WTC11 (cell line): ENCODE results near the gene BBOF1. TPM values are rescaled to one million over a fixed set of nuclear protein-coding genes. Genes with fewer than 3 reads are reported as not detected.

Experiments used
- ATAC-seq: fragments of 200-7000 bp; cut with Tn5 transposase; 2 replicates; pipeline ENCODE4 v1.10.0; 2021; ENCODE audit warnings: mild to moderate bottlenecking, moderate library complexity
- CTCF ChIA-PET: fragments of 300-600 bp; sonication (Branson Sonifier 250); formaldehyde crosslinking; loops from one replicate; lab custom pipeline; 2021; ENCODE audit warnings: antibody characterized with exemption; lab: Charles Lee
- POLR2A ChIA-PET: fragments of 350-600 bp; sonication (Branson Sonifier 250); formaldehyde crosslinking; loops from one replicate; lab custom pipeline; 2021; ENCODE audit warnings: antibody characterized with exemption; lab: Charles Lee
- DNase-seq: peaks from one replicate; pipeline ENCODE4 v3.0.0; 2021; ENCODE audit warnings: low spot score
- H3K27ac Mint-ChIP-seq: 2 replicates; pipeline ENCODE4 v1.8.0; 2021; ENCODE audit warnings: mixed read lengths
- H3K27me3 Mint-ChIP-seq: 2 replicates; pipeline ENCODE4 v1.8.0; 2021; ENCODE audit warnings: low read depth, mild to moderate bottlenecking, moderate library complexity, mixed read lengths
- H3K36me3 Mint-ChIP-seq: 2 replicates; pipeline ENCODE4 v1.8.0; 2021; ENCODE audit warnings: mixed read lengths
- H3K4me1 Mint-ChIP-seq: 2 replicates; pipeline ENCODE4 v1.8.0; 2022; ENCODE audit warnings: mixed read lengths
- H3K4me3 Mint-ChIP-seq: 2 replicates; pipeline ENCODE4 v1.8.0; 2021; ENCODE audit warnings: mild to moderate bottlenecking, moderate library complexity, mixed read lengths
- H3K9me3 Mint-ChIP-seq: 2 replicates; pipeline ENCODE4 v1.8.0; 2021; ENCODE audit warnings: mixed read lengths
- ARID4B ChIP-seq: sonication (generic); formaldehyde crosslinking; IDR thresholded peaks from 2 replicates; pipeline ENCODE4 v1.8.0; 2023; ENCODE audit warnings: missing genetic modification reagents, mild to moderate bottlenecking, borderline replicate concordance
- ATF6 ChIP-seq: sonication (generic); formaldehyde crosslinking; IDR thresholded peaks from 2 replicates; pipeline ENCODE4 v1.8.1; 2023; ENCODE audit warnings: mild to moderate bottlenecking, missing genetic modification reagents
- CDX4 ChIP-seq: fragments of 250-450 bp; sonication (Bioruptor Pico); IDR thresholded peaks from 2 replicates; pipeline ENCODE4 v1.9.0; 2021; ENCODE audit warnings: moderate library complexity, mild to moderate bottlenecking, inconsistent platforms, borderline replicate concordance
- ETV6 ChIP-seq: sonication (generic); formaldehyde crosslinking; IDR thresholded peaks from 2 replicates; pipeline ENCODE4 v1.8.1; 2022; ENCODE audit warnings: mild to moderate bottlenecking, missing genetic modification reagents
- GRHL2 ChIP-seq: fragments of 250-450 bp; sonication (Bioruptor Pico); IDR thresholded peaks from 2 replicates; pipeline ENCODE4 v1.8.0; 2022; ENCODE audit warnings: mild to moderate bottlenecking, moderate library complexity; ENCODE audit not compliant: insufficient replicate concordance, severe bottlenecking
- GTF2I ChIP-seq: fragments of 250-450 bp; sonication (Bioruptor Pico); conservative IDR thresholded peaks from 2 replicates; pipeline ENCODE4 v1.4.0; 2021; ENCODE audit warnings: mild to moderate bottlenecking
- MXD4 ChIP-seq: fragments of 250-450 bp; sonication (Bioruptor Pico); IDR thresholded peaks from 2 replicates; pipeline ENCODE4 v1.8.0; 2021; ENCODE audit warnings: mild to moderate bottlenecking, moderate library complexity, borderline replicate concordance
- PRDM15 ChIP-seq: sonication (generic); formaldehyde crosslinking; IDR thresholded peaks from 2 replicates; pipeline ENCODE4 v1.8.0; 2022; ENCODE audit warnings: missing genetic modification reagents
- ZNF396 ChIP-seq: fragments of 250-450 bp; sonication (Bioruptor Pico); IDR thresholded peaks from 2 replicates; pipeline ENCODE4 v1.8.0; 2021; ENCODE audit warnings: mild to moderate bottlenecking, moderate library complexity, borderline replicate concordance
- ZNF423 ChIP-seq: fragments of 250-450 bp; sonication (Bioruptor Pico); IDR thresholded peaks from 2 replicates; pipeline ENCODE4 v2.1.2; 2022; ENCODE audit warnings: mild to moderate bottlenecking, moderate library complexity
- ZNF532 ChIP-seq: fragments of 250-450 bp; sonication (Bioruptor Pico); IDR thresholded peaks from 2 replicates; pipeline ENCODE4 v1.9.0; 2021; ENCODE audit warnings: mild to moderate bottlenecking, borderline replicate concordance
- total RNA-seq: library from RNA; stranded (reverse); gene quantifications from 3 replicates; pipeline ENCODE4 v1.2.3, GENCODE V29; 2021

The BBOF1 gene
- total RNA-seq, 1 experiment from 2014 or later: 0.98 TPM

GRCh38 chr14:74008843-74009499 lies 10.2 kb upstream of the BBOF1 start:
- Mint-ChIP-seq H3K27me3 (no peaks in the 10 kb centered on the region), H3K4me1 (no peaks in the 10 kb centered on the region), H3K4me3 (no peak overlapping the region), H3K9me3 (no peaks in the 10 kb centered on the region), H3K27ac (no peak overlapping the region), H3K36me3 (peaks cover 15% of the 10 kb centered on the region)
- ChIA-PET POLR2A (no interaction called here), CTCF (no interaction called here)
- TF ChIP-seq ETV6 (no peak), PRDM15 (no peak), ZNF532 (CRISPR knock-in tag) (no peak), ATF6 (no peak), CDX4 (CRISPR knock-in tag) (no peak), ZNF423 (no peak), ZNF396 (no peak), ARID4B (CRISPR knock-in tag) (no peak), GRHL2 (CRISPR knock-in tag) (no peak), GTF2I (CRISPR knock-in tag) (no peak), MXD4 (CRISPR knock-in tag) (no peak)
- no peak for ATAC-seq
- DNase-seq: no peak
